A549 (cell line): ENCODE data around the gene PRSS22.

Source experiments
- RNF2 ChIP-seq: fragments of 200-600 bp; sonication (generic); IDR thresholded peaks from 2 replicates; pipeline ENCODE4 v1.6.1; 2016; ENCODE audit warnings: low read depth, mild to moderate bottlenecking, antibody characterized with exemption, moderate library complexity, borderline replicate concordance
- SMC3 ChIP-seq: fragments of >200 bp; sonication (Bioruptor Twin); formaldehyde crosslinking; IDR thresholded peaks from 3 replicates; pipeline ENCODE4 v1.6.1; 2018; ENCODE audit warnings: inconsistent platforms
- SREBF2 ChIP-seq: fragments of 450-650 bp; IDR thresholded peaks from 2 replicates; pipeline ENCODE4 v1.6.1; 2014; ENCODE audit warnings: mild to moderate bottlenecking, moderate library complexity
- TF ChIP-seq, protein P1 (sequence below): fragments of >200 bp; sonication (Bioruptor Twin); formaldehyde crosslinking; IDR thresholded peaks from 3 replicates; pipeline ENCODE4 v1.5.1; 2016

DNA sequence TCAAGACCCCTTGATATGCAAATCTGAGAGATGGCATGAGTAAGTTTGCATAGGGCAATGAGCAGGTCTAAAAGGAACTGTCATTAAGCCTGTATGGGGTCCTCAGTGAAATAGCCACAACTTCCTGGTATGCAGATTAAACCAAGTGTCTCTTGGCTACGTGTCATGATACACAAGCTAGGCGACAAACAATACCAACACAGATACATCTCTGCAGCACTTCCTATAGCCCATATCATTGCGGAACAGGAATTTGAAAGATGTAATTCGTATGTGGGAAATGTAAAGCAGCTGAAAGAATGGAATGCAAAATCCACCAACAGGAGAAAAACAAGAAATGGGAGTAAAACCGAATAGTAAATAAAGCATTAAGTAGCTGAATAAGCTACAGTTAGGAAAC is 12.9 kb downstream of the PRSS22 start:
- no peak for TF ChIP-seq SMC3
- no peak for TF ChIP-seq SREBF2
- TF ChIP-seq, protein P1, sequence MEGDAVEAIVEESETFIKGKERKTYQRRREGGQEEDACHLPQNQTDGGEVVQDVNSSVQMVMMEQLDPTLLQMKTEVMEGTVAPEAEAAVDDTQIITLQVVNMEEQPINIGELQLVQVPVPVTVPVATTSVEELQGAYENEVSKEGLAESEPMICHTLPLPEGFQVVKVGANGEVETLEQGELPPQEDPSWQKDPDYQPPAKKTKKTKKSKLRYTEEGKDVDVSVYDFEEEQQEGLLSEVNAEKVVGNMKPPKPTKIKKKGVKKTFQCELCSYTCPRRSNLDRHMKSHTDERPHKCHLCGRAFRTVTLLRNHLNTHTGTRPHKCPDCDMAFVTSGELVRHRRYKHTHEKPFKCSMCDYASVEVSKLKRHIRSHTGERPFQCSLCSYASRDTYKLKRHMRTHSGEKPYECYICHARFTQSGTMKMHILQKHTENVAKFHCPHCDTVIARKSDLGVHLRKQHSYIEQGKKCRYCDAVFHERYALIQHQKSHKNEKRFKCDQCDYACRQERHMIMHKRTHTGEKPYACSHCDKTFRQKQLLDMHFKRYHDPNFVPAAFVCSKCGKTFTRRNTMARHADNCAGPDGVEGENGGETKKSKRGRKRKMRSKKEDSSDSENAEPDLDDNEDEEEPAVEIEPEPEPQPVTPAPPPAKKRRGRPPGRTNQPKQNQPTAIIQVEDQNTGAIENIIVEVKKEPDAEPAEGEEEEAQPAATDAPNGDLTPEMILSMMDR, result no peak
- TF ChIP-seq RNF2, result no peak
